ENCODE measurements around the gene LRFN2. TPM values are rescaled to one million over a fixed set of nuclear protein-coding genes. Genes with fewer than 3 reads are reported as not detected.

The LRFN2 gene
- polyA plus RNA-seq, 1 of the 3 experiments (the other 2 are of a cell fraction) = 0.02 TPM

- H3K36me3 ChIP-seq (replicated peaks in 1 of 2; ENCODE audit: control insufficient read depth in 1 of 2, insufficient read depth in 2 of 2, low read length in 1 of 2) = no peaks in the 10 kb centered on the region
- no peak overlapping the region; a peak in 1 of 4 replicates for H3K27ac ChIP-seq (ENCODE audit: low read depth in 2 of 2, low read length in 1 of 2)
- POLR2A ChIA-PET = no interaction called here
- no peaks in the 10 kb centered on the region for H3F3A ChIP-seq (replicated peaks; ENCODE audit: insufficient read depth)
- no peak overlapping the region for H3K4me2 ChIP-seq
- DNase-seq = no peak
- H4K20me1 ChIP-seq (ENCODE audit: insufficient read depth) = no peaks in the 10 kb centered on the region
- no peak overlapping the region for H3K9ac ChIP-seq
- no peak overlapping the region for H3K4me3 ChIP-seq (ENCODE audit: low read depth in 2 of 2, low read length in 1 of 2)
- H3K27me3 ChIP-seq (ENCODE audit: insufficient read depth) = no peaks in the 10 kb centered on the region
- H3K79me2 ChIP-seq (ENCODE audit: insufficient read depth) = no peaks in the 10 kb centered on the region
- H2AFZ ChIP-seq (ENCODE audit: low read depth) = no peak overlapping the region
- no peaks in the 10 kb centered on the region for H3K9me3 ChIP-seq
- WGBS (ENCODE audit: low lambda C conversion rate) = 57% methylated on average over 6 of the region's 6 CpGs
- CTCF ChIA-PET = interaction anchor here (0.6 kb wide), 2 partner anchors 13 kb away, joined by 3 to 4 read pairs; no protein-coding TSS in a partner anchor
- TF ChIP-seq EZH2phosphoT487 (IDR thresholded peaks at IDR 0.05; ENCODE audit: borderline replicate concordance, low read depth) (no peak), TCF12 (IDR thresholded peaks at IDR 0.05) (no peak), FOXM1 (IDR thresholded peaks at IDR 0.05; ENCODE audit: low read depth) (no peak), RXRA (IDR thresholded peaks at IDR 0.05; ENCODE audit: borderline replicate concordance, low read depth) (no peak), NFIC (IDR thresholded peaks at IDR 0.05; ENCODE audit: borderline replicate concordance) (no peak), FOXJ3 (CRISPR knock-in tag; IDR thresholded peaks at IDR 0.05) (no peak), GABPA (IDR thresholded peaks at IDR 0.05; ENCODE audit: low read depth) (no peak), EP300 (IDR thresholded peaks at IDR 0.05; ENCODE audit: borderline replicate concordance in 1 of 2, low read depth in 1 of 2, low read length in 1 of 2) (no peak), REST (IDR thresholded peaks at IDR 0.05; ENCODE audit: low read depth, low read length) (no peak), IRF3 (IDR thresholded peaks at IDR 0.05; ENCODE audit: low read depth, low read length) (no peak), FOSL2 (IDR thresholded peaks at IDR 0.05; ENCODE audit: borderline replicate concordance, low read depth) (no peak), NRF1 (IDR thresholded peaks at IDR 0.05; ENCODE audit: low read depth, low read length) (no peak)
- TF ChIP-seq, protein P1, sequence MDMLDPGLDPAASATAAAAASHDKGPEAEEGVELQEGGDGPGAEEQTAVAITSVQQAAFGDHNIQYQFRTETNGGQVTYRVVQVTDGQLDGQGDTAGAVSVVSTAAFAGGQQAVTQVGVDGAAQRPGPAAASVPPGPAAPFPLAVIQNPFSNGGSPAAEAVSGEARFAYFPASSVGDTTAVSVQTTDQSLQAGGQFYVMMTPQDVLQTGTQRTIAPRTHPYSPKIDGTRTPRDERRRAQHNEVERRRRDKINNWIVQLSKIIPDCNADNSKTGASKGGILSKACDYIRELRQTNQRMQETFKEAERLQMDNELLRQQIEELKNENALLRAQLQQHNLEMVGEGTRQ (IDR thresholded peaks at IDR 0.05; ENCODE audit: borderline replicate concordance, low read depth, low read length) = no peak
- peaks cover 0 to 36% of the 10 kb centered on the region in 2 experiments; a peak in 1 of 4 replicates for H3K4me1 ChIP-seq (ENCODE audit: control insufficient read depth in 1 of 2, insufficient read depth in 2 of 2, low read depth in 1 of 2, low read length in 1 of 2)
- no peaks in the 10 kb centered on the region for H3K9me2 ChIP-seq
These were observed 189.7 kb downstream of the LRFN2 start for GRCh38 chr6:40397287-40398033.
